GM19193 (cell line): ENCODE measurements around the gene CDKL4.

Experiments used
- POLR2A ChIP-seq: IDR thresholded peaks from 4 replicates; pipeline ENCODE4 v1.6.1; 2011; ENCODE audit not compliant: insufficient read depth, insufficient read length; ENCODE audit errors: extremely low read depth

Gene CDKL4

DNA sequence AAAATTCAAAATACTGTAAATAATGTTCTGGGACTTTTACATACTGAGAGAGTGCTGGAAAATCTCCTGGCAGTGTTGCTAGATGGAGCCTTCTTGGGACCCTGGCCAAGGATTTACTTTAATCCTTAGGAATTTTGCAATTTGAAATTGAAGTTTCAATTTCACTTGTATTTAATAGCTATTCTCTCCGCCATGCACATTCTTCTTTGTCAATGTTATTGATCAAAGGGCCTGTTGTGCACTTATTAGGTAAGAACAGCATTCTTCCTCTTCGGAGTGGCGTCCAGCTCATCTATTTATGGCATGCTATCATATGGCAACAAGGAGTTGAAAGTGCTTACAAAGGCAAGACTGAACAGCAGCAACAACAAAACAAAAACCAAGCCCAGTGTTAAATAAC lies 82.8 kb downstream of the CDKL4 start:
- no peak for TF ChIP-seq POLR2A

DNA sequence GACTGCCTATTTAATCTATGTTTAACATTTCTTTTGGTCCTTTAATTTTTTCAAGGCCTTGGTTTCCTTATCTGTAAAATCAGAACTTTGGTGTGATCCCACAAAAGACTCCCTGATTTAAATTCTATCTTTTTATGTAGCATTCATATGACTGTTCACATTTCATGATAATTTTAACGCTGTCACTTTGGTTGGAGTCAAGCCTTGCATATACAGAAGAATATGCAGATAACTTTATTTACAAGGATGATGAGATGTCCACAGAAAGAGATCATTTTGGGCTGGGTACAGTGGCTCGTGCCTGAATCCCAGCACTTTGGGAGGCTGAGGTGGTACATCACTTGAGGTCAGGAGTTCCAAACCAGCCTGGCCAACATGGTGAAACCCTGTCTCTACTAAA lies 84.5 kb downstream of the CDKL4 start:
- no peak for TF ChIP-seq POLR2A

DNA sequence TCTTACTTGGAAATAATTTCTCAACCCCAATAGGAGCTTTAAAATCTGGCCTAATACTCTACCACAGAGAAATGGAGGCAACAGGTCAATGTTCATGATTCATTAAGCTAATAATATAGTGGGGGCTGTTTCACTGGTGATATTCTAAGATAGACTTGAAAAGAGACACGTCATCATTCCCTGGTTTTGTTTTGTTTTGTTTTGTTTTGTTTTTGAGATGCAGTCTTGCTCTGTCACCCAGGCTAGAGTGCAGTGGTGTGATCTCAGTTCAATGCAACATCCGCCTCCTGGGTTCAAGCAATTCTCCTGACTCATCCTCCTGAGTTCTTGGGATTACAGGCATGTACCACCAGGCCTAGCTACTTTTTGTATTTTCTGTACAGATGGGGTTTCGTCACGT lies 85.4 kb downstream of the CDKL4 start:
- TF ChIP-seq POLR2A, result no peak

GRCh38 chr2:39156846-39157245 lies 86.9 kb downstream of the CDKL4 start:
- TF ChIP-seq POLR2A, result no peak

DNA sequence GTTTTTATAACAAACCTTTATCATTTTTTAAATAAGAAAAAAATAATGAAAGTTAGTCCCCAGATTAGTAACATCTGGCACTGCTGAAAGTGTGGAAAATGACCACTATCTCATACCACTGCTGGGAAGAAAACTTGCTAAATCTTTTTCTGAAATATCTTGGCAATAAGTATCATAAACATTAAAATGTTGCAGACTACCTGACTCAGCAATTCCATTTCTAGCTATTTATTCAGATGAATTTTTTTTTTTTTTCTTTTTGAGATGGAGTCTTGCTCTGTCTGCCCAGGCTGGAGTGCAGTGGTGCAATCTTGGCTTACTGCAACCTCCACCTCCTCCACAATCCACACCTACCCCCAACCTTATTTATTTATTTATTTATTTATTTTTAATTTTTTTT lies 87.7 kb downstream of the CDKL4 start:
- TF ChIP-seq POLR2A, result no peak

- TF ChIP-seq POLR2A, result no peak
Measured at GRCh38 chr2:39154944-39155343, 88.8 kb downstream of the CDKL4 start.

DNA sequence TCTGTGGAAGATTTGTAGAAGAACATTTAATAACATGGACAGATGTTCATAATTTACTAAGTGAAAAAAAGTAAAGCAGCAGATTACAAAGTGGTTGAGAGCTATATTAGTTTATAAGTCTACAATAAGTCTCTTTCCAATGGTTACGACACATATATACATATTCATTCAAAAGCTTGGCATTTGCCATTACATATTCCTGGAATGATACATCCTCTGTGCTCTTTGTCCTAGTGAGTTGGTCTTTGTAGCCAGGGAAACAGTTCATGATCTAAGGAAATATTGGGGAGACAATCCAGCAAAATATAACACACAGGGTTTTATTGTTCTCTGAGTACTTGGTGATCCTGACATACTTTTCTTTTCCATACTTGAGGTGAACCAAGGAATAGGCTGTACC lies 90.5 kb downstream of the CDKL4 start:
- no peak for TF ChIP-seq POLR2A

GRCh38 chr2:39152504-39152903 lies 91.3 kb downstream of the CDKL4 start:
- TF ChIP-seq POLR2A, result no peak

GRCh38 chr2:39150890-39151497 lies 92.8 kb downstream of the CDKL4 start:
- TF ChIP-seq POLR2A, result no peak

DNA sequence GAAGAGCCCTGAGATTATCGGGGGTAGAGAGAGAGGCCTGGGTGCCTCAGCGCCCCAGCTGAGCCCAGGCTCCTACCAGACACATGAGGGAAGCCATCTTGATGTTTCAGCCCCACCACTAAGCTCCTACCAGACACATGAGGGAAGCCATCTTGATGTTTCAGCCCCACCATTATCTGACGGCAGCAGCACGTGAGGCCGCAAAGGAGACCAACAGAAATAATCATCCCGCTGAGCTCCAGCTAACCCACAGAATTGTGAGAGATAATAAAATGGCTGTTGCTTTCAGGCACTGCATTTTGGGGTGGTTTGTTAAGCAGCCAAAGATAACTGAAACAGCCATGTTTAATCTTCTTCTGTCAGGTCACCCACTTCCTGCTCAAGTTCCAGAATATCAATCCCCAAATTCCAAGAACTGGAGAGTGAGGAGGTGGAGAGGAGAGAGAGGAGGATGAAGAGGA lies 93.6 kb downstream of the CDKL4 start:
- no peak for TF ChIP-seq POLR2A

DNA sequence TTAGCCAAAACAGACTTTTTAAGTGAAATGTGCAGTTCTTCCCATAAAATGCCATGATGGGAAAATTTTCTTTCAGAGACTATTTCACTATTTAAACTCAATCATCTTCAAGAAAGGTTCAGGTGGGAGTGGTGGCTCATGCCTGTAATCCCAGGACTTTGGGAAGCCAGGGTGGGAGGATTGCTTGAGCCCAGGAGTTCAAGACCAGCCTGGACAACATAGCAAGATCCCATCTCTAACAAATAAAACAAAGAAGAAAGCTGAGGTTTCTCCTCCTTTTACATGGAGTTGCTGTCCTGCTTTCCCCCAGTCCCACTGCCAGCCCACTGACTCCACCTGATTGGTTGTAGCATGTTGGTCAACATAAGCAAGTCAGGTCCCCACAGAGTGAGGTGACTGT lies 97.1 kb downstream of the CDKL4 start:
- no peak for TF ChIP-seq POLR2A

DNA sequence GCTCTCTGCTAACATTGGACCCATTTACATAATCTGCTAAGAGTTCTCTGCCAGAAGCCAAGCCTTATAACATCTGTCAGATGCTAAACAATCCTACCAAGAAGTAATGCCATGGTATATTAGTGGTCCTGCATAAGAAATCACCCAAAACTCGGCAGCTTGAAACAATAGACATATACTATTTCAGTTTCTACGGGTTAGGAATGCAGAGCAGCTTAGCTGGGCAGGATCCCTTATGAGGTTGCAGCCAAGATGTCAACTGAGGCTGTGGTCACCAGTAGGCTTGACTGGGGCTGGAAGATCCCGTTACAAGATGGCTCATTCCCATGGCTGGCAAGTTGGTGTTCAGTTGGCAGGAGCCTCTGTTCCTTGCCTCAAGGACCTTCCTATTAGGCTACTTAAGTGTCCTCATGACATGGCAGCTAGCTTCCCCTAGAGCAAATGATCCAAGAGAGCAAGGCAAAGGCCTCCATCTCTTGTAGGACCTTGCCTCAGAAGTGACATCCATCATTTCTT lies 97.8 kb downstream of the CDKL4 start:
- TF ChIP-seq POLR2A, result no peak

- TF ChIP-seq POLR2A, result no peak
Measured at GRCh38 chr2:39144416-39144815, 99.4 kb downstream of the CDKL4 start.

GRCh38 chr2:39142904-39143605 lies 100.7 kb downstream of the CDKL4 start:
- no peak for TF ChIP-seq POLR2A

GRCh38 chr2:39141334-39142271 lies 102.2 kb downstream of the CDKL4 start:
- no peak for TF ChIP-seq POLR2A
